GM21423 (cell line): Measurements from ENCODE around the gene BPIFB1.

Experiments
- ATAC-seq: cut with Tn5 transposase; IDR thresholded peaks from one replicate; pipeline ENCODE4 v1.9.1; 2021; ENCODE audit warnings: mild to moderate bottlenecking, moderate library complexity; ENCODE audit not compliant: unreplicated experiment

Gene BPIFB1

DNA sequence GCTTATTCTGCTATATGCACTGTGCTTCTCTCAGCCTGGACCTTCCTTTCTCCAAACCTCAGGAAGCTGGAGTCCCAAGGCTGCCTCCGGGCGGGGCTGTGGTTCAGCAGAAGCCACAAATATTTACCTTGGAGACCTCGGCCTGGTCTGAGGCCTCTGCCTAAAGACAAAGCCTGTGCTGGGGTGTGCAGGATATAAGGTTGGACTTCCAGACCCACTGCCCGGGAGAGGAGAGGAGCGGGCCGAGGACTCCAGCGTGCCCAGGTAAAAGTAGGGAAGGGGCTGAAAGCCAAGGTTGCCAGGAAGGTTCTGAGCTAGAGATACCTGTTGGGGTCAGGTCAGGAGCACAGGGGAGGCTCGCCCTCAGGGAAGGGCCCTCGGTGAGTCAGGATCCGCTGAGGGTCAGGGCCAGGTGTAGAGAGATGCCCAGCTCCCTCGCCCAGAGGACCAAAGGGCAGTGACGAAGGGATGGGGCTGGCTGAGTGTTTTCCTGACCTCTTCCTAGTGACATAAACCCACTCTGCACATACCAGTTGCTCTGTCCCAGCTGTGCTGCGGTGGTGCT, at the start of gene BPIFB1:
Gene BPIFB1 (plus strand): TSS at position 224 of the 565 bp plus-strand sequence. CDS start 2,860 bp downstream, outside the sequence.
- ATAC-seq, result no peak

DNA sequence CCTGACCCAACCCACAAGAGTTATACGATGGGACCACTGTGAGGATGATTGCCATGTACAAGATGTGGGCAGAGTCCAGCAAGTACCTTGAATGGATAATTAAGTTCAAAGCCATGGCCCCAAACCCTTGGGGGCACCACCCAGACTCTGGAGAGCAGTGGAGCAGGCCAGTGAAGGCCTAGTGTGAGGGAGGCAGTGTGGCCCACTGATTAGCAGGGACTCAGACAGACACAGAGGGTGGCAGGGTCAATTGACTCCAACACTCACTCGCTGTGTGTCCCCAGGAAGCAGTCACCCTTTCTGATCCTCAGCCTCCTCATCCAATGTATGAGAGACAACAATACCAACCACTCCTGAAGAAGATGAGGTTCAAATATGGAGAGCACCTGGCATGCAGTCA, 49.0 kb upstream of the BPIFB1 start:
- ATAC-seq, result no peak

DNA sequence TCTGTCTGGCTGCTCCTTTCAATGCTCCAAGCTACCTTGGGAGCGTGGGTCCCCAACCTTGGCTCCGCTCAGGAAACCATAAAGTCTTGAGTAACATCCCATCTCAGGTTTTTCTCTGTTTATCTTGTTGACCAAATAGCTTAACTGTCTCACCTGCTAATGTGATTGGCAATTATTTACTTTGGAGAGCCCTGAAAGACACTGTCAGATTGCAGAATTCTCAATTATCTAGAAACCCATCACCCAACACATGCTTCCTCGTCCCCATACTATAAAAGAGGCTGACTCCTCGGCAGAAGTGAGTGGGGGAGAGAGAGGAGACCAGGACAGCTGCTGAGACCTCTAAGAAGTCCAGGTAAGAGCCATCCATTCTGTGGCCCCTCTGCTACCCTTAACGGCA, 47.3 kb upstream of the BPIFB1 start, which contains the start of gene BPIFA1:
Gene BPIFA1 (plus strand): TSS at position 301 of the 400 bp plus-strand sequence. CDS start 1,716 bp downstream, outside the sequence.
- ATAC-seq, result no peak

- ATAC-seq, result no peak
Observed at GRCh38 chr20:33236351-33236750, 46.7 kb upstream of the BPIFB1 start.

GRCh38 chr20:33237989-33238388, 45.0 kb upstream of the BPIFB1 start:
- no peak for ATAC-seq

DNA sequence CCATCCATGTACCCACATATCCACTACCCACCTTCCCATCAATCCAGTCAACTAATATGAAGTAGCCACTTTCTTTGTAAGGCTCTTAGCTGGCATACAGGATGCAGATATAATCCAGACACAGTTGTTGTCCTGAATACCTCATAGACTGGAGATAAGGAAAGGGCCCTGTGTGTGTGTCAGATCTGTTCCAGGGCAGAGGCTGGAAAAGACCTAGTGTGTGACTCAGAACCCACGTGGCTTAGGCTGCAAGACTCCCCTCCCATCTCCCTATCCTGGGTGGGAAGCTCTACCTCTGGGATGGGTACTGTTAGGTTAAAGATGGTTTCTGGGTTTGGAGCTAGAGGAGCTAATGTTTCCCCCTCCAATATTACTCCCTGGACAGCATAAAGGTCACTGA, 43.6 kb upstream of the BPIFB1 start:
- ATAC-seq, result no peak

GRCh38 chr20:33239979-33240736, 42.9 kb upstream of the BPIFB1 start:
- no peak for ATAC-seq

- ATAC-seq, result no peak
Observed at GRCh38 chr20:33240923-33241322, 42.1 kb upstream of the BPIFB1 start.

- ATAC-seq, result no peak
Observed at GRCh38 chr20:33242319-33243100, 40.5 kb upstream of the BPIFB1 start.

GRCh38 chr20:33246077-33246476, 36.9 kb upstream of the BPIFB1 start:
- no peak for ATAC-seq

DNA sequence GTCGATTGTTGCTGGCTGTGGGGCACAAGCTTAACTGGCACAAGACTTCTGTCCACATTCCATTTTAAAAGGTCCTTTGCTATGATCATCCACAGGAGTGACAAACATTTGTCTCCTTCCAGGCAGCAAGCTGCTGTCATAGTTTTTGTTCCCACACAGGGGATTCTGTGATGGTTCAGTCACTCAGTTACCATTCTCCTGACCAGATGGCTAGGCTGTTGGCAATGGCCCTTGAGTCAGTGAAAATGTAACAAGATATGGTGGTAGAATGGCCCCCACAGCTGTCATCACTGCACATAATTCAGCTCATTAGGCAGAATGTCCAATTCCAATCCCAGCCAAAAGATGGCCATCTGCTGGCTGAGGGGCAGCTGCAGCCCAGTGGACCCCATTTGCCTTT, 33.6 kb upstream of the BPIFB1 start:
- ATAC-seq, result no peak

- ATAC-seq, result no peak
Observed at GRCh38 chr20:33250666-33251065, 32.3 kb upstream of the BPIFB1 start.

- ATAC-seq, result no peak
Observed at GRCh38 chr20:33251496-33251895, 31.5 kb upstream of the BPIFB1 start.

- no peak for ATAC-seq
Observed at GRCh38 chr20:33252460-33252859, 30.6 kb upstream of the BPIFB1 start.

GRCh38 chr20:33255005-33255404, 28.0 kb upstream of the BPIFB1 start:
- no peak for ATAC-seq

GRCh38 chr20:33257237-33257636, 25.8 kb upstream of the BPIFB1 start:
- ATAC-seq, result no peak

GRCh38 chr20:33259371-33259770, 23.6 kb upstream of the BPIFB1 start:
- no peak for ATAC-seq

- ATAC-seq, result no peak
Observed at GRCh38 chr20:33261465-33261864, 21.5 kb upstream of the BPIFB1 start.

DNA sequence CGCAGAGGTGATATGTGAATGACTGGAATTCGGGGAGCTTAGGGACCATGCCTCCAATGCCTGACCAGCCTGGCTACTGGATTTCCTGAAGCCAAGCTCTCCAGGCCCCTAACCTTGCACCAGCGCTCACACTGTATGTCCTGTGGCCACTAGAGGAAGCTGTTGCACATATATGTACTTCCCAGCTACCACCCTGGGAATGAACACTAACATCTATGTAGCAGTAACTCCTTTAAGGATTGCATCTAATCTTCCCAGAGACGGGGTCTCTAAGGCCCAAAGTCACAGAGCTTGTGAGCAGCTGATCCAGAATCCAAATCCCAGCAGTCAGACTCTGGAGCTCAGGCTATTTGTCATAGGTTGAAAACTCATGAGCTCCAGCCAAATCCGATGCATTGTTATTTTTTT, 20.4 kb upstream of the BPIFB1 start:
- no peak for ATAC-seq

DNA sequence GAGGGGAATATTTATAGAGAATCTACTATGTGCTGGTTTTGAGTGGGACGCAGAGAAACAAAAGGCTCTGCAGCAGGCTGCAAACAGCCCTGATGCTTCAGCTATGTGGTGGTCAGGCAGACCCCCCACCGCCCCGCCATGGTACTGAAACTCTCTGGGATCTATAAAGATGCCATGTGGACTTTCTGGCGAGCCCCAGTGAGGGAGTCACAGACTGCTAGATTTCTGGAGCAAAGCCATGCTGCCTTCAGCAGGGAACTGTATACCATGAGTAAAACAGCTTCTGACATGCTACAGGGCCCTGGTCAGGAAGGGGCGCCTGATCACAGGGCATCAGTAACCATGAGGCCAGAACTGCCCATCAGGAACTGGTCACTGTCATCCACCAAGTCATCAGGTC, 19.2 kb upstream of the BPIFB1 start:
- ATAC-seq, result no peak

- no peak for ATAC-seq
Observed at GRCh38 chr20:33267701-33268100, 15.3 kb upstream of the BPIFB1 start.
